Measurements from ENCODE around the gene SAPCD2.

SAPCD2 gene

GRCh38 chr9:137078701-137079400 is 8.5 kb upstream of the SAPCD2 start:
- H3K4me1 ChIP-seq (ENCODE audit: control insufficient read depth, insufficient read depth, low read length, poor library complexity, severe bottlenecking) = peaks cover 24% of the 10 kb centered on the region
- H3K36me3 ChIP-seq (ENCODE audit: control insufficient read depth, insufficient read depth, low read length) = peaks cover 4% of the 10 kb centered on the region
- peak overlapping the region; percentile 47 for H3K4me3 ChIP-seq (ENCODE audit: extremely low read depth, insufficient read depth, low read length, poor library complexity, severe bottlenecking)
- WGBS, 2 experiments (ENCODE audit: insufficient coverage in 2 of 2) = 48 to 52% methylated on average over 34 to 51 of the region's 51 CpGs
- no peaks in the 10 kb centered on the region for H3K9me3 ChIP-seq (ENCODE audit: control insufficient read depth, low read length)
- no peak overlapping the region for H3K27ac ChIP-seq (ENCODE audit: low read depth, low read length, severe bottlenecking)

- no peaks in the 10 kb centered on the region for H3K9me3 ChIP-seq (ENCODE audit: control insufficient read depth, low read length)
- peaks cover 16% of the 10 kb centered on the region for H3K4me1 ChIP-seq (ENCODE audit: control insufficient read depth, insufficient read depth, low read length, poor library complexity, severe bottlenecking)
- WGBS, 2 experiments (ENCODE audit: insufficient coverage in 2 of 2) = 17 to 18% methylated on average over 56 to 69 of the region's 76 CpGs
- H3K4me3 ChIP-seq (ENCODE audit: extremely low read depth, insufficient read depth, low read length, poor library complexity, severe bottlenecking) = peak overlapping the region; percentile 47
- H3K36me3 ChIP-seq (ENCODE audit: control insufficient read depth, insufficient read depth, low read length) = peaks cover 4% of the 10 kb centered on the region
- H3K27ac ChIP-seq (ENCODE audit: low read depth, low read length, severe bottlenecking) = no peak overlapping the region
Measured at GRCh38 chr9:137077758-137078693, 7.7 kb upstream of the SAPCD2 start.

GRCh38 chr9:137077010-137077747 is 6.8 kb upstream of the SAPCD2 start, which contains the start of gene UAP1L1:
Gene UAP1L1 (plus strand): TSS chr9:137077517. CDS start chr9:137077533, 16 bp downstream.
- Histone ChIP-seq H3K9me3 (ENCODE audit: control insufficient read depth, low read length) (no peaks in the 10 kb centered on the region), H3K4me3 (ENCODE audit: extremely low read depth, insufficient read depth, low read length, poor library complexity, severe bottlenecking) (peak within 1 kb of the TSS; percentile 47), H3K4me1 (ENCODE audit: control insufficient read depth, insufficient read depth, low read length, poor library complexity, severe bottlenecking) (peaks cover 9% of the 10 kb centered on the region), H3K36me3 (ENCODE audit: control insufficient read depth, insufficient read depth, low read length) (peaks cover 4% of the 10 kb centered on the region), H3K27ac (ENCODE audit: low read depth, low read length, severe bottlenecking) (no peak within 1 kb of the TSS)
- 7 to 8% methylated on average over 13 to 41 of the region's 87 CpGs for WGBS, 2 experiments (ENCODE audit: insufficient coverage in 2 of 2)

- H3K4me1 ChIP-seq (ENCODE audit: control insufficient read depth, insufficient read depth, low read length, poor library complexity, severe bottlenecking) = peaks cover 9% of the 10 kb centered on the region
- H3K4me3 ChIP-seq (ENCODE audit: extremely low read depth, insufficient read depth, low read length, poor library complexity, severe bottlenecking) = peak overlapping the region; percentile 47
- H3K36me3 ChIP-seq (ENCODE audit: control insufficient read depth, insufficient read depth, low read length) = peaks cover 4% of the 10 kb centered on the region
- H3K27ac ChIP-seq (ENCODE audit: low read depth, low read length, severe bottlenecking) = no peak overlapping the region
- no peaks in the 10 kb centered on the region for H3K9me3 ChIP-seq (ENCODE audit: control insufficient read depth, low read length)
- 78% methylated on average over 14 to 15 of the region's 15 CpGs for WGBS, 2 experiments (ENCODE audit: insufficient coverage in 2 of 2)
Measured at GRCh38 chr9:137076636-137077009, 6.3 kb upstream of the SAPCD2 start.

GRCh38 chr9:137075275-137075775 is 5.0 kb upstream of the SAPCD2 start:
- WGBS, 2 experiments (ENCODE audit: insufficient coverage in 2 of 2) = 73 to 79% methylated on average over 2 to 10 of the region's 12 CpGs
- Histone ChIP-seq H3K36me3 (ENCODE audit: control insufficient read depth, insufficient read depth, low read length) (peaks cover 4% of the 10 kb centered on the region), H3K4me1 (ENCODE audit: control insufficient read depth, insufficient read depth, low read length, poor library complexity, severe bottlenecking) (peaks cover 14% of the 10 kb centered on the region), H3K27ac (ENCODE audit: low read depth, low read length, severe bottlenecking) (no peak overlapping the region), H3K9me3 (ENCODE audit: control insufficient read depth, low read length) (no peaks in the 10 kb centered on the region), H3K4me3 (ENCODE audit: extremely low read depth, insufficient read depth, low read length, poor library complexity, severe bottlenecking) (no peak overlapping the region)

GRCh38 chr9:137074657-137075274 is 4.4 kb upstream of the SAPCD2 start:
- no peak overlapping the region for H3K4me3 ChIP-seq (ENCODE audit: extremely low read depth, insufficient read depth, low read length, poor library complexity, severe bottlenecking)
- 83 to 86% methylated on average over 12 of the region's 12 CpGs for WGBS, 2 experiments (ENCODE audit: insufficient coverage in 2 of 2)
- peaks cover 14% of the 10 kb centered on the region for H3K4me1 ChIP-seq (ENCODE audit: control insufficient read depth, insufficient read depth, low read length, poor library complexity, severe bottlenecking)
- H3K27ac ChIP-seq (ENCODE audit: low read depth, low read length, severe bottlenecking) = no peak overlapping the region
- H3K9me3 ChIP-seq (ENCODE audit: control insufficient read depth, low read length) = no peaks in the 10 kb centered on the region
- peaks cover 4% of the 10 kb centered on the region for H3K36me3 ChIP-seq (ENCODE audit: control insufficient read depth, insufficient read depth, low read length)

- Histone ChIP-seq H3K9me3 (ENCODE audit: control insufficient read depth, low read length) (no peaks in the 10 kb centered on the region), H3K4me3 (ENCODE audit: extremely low read depth, insufficient read depth, low read length, poor library complexity, severe bottlenecking) (no peak overlapping the region), H3K27ac (ENCODE audit: low read depth, low read length, severe bottlenecking) (no peak overlapping the region), H3K4me1 (ENCODE audit: control insufficient read depth, insufficient read depth, low read length, poor library complexity, severe bottlenecking) (peaks cover 14% of the 10 kb centered on the region), H3K36me3 (ENCODE audit: control insufficient read depth, insufficient read depth, low read length) (no peaks in the 10 kb centered on the region)
- 93 to 96% methylated on average over 8 of the region's 8 CpGs for WGBS, 2 experiments (ENCODE audit: insufficient coverage in 2 of 2)
Measured at GRCh38 chr9:137073992-137074399, 3.6 kb upstream of the SAPCD2 start.

- Histone ChIP-seq H3K36me3 (ENCODE audit: control insufficient read depth, insufficient read depth, low read length) (no peaks in the 10 kb centered on the region), H3K4me1 (ENCODE audit: control insufficient read depth, insufficient read depth, low read length, poor library complexity, severe bottlenecking) (peaks cover 12% of the 10 kb centered on the region), H3K4me3 (ENCODE audit: extremely low read depth, insufficient read depth, low read length, poor library complexity, severe bottlenecking) (peak overlapping the region; percentile 40), H3K9me3 (ENCODE audit: control insufficient read depth, low read length) (no peaks in the 10 kb centered on the region), H3K27ac (ENCODE audit: low read depth, low read length, severe bottlenecking) (peak overlapping the region; percentile 67)
- 84% methylated on average over 2 of the region's 2 CpGs; no CpG with 5 or more reads in 1 of the 2 experiments for WGBS, 2 experiments (ENCODE audit: insufficient coverage in 2 of 2)
Measured at GRCh38 chr9:137071282-137071681, 925 bp upstream of the SAPCD2 start.

GRCh38 chr9:137070906-137071275 is 534 bp upstream of the SAPCD2 start:
- Histone ChIP-seq H3K9me3 (ENCODE audit: control insufficient read depth, low read length) (no peaks in the 10 kb centered on the region), H3K36me3 (ENCODE audit: control insufficient read depth, insufficient read depth, low read length) (no peaks in the 10 kb centered on the region), H3K27ac (ENCODE audit: low read depth, low read length, severe bottlenecking) (peak overlapping the region; percentile 67), H3K4me3 (ENCODE audit: extremely low read depth, insufficient read depth, low read length, poor library complexity, severe bottlenecking) (peak overlapping the region; percentile 40), H3K4me1 (ENCODE audit: control insufficient read depth, insufficient read depth, low read length, poor library complexity, severe bottlenecking) (peaks cover 12% of the 10 kb centered on the region)
- WGBS, 2 experiments (ENCODE audit: insufficient coverage in 2 of 2) = 29 to 43% methylated on average over 5 to 6 of the region's 6 CpGs
